ENCODE results near the gene TMEM266. TPM values are rescaled to one million over a fixed set of nuclear protein-coding genes. Genes with fewer than 3 reads are reported as not detected.

The TMEM266 gene
- total RNA-seq, 1 experiment from 2014 or later, result not detected

DNA sequence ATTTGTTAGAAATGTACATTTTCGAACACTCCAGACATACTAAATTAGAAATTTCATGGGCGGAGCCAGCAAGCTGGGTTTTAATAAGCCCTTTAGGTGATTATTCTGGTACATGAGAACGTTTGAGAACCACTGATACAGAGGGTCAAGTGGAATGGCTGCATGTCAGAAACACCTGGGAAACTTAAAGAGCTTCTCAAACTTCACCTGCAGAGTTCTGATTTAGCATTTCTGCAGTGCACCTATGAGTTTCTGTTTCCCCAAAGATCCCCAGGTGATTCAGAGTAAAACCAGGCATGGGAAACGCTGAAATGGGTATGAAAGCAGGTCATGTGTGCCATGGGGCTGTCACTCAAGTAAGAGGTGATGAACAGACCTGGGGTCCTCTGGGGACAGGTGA, 68.1 kb downstream of the TMEM266 start:
- no peak for DNase-seq (ENCODE audit: low read depth)

DNA sequence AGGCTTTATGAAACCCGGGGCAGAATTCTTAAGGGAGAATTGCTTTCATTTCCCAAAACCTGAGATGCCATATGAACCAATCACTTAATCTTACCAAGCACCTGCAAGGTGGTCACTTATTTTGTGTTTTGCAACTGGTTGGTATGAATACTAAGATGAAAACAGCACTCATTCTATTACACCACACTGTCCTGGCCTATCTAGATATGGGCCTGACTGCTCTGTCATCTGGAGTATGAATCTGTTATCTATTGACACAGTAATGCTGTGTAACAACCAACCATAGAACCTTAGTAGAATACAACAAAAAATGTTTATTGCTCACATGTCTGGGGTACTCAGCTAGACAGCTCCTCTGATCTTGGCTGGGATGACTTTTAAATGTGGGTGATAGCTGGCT, 74.8 kb downstream of the TMEM266 start:
- DNase-seq (ENCODE audit: low read depth), result no peak

- no peak for DNase-seq (ENCODE audit: low read depth)
Observed at GRCh38 chr15:76135516-76135915, 75.7 kb downstream of the TMEM266 start.

DNA sequence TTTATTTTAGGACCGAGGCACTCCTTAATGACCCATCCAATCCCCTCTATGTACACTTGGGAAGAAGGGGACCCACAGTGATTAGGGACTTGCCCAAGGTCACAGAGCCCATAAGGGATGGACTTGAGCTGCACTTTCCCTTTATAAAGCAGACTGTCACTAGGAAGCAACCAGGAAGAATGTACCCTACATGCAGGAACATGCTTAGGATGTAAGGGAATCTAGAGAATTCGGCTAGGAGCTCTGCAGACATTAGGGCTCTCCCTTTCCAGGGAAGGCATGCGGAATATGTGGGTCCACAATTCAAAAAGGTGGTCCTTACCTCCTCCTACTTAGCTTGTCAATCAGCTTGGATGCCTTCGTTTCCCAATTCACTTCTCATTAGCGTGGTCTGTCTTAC, 78.7 kb downstream of the TMEM266 start:
- no peak for DNase-seq (ENCODE audit: low read depth)

- peak; percentile 66 for DNase-seq (ENCODE audit: low read depth)
Observed at GRCh38 chr15:76139368-76140073, 79.7 kb downstream of the TMEM266 start.

GRCh38 chr15:76140074-76140464, 80.3 kb downstream of the TMEM266 start:
- no peak for DNase-seq (ENCODE audit: low read depth)

- no peak for DNase-seq (ENCODE audit: low read depth)
Observed at GRCh38 chr15:76146812-76147211, 87.0 kb downstream of the TMEM266 start.

GRCh38 chr15:76147906-76148570, 88.3 kb downstream of the TMEM266 start:
- peak; percentile 21 for DNase-seq (ENCODE audit: low read depth)

DNA sequence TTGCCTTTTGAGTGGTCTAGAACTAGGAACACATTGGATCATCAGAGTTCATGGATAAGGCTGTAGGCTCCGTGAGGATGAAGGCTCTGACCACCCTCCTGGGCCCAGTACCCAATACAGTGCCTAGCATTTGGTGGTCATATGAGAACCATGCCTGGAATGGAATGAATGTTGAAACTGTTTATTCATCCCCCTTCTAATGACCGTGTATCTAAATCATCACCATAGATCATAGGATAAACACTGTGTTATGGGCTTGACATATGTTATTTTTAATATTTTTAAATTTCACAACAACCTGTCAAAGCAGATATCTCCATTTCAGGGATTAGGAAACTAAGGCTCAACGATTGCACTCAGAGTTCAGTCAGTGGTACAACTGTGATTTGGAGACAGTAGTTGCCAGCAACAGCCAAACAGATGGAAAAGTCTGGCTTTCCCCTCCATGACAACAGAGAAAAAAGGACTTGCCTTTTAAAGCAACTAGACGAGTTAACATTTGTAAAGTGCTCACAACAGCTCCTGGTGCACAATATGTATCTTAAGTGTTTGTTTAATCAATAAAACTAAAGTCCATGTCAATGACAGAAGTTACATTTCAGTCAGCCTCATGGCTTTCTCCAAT, 89.6 kb downstream of the TMEM266 start:
- DNase-seq (ENCODE audit: low read depth), result no peak

DNA sequence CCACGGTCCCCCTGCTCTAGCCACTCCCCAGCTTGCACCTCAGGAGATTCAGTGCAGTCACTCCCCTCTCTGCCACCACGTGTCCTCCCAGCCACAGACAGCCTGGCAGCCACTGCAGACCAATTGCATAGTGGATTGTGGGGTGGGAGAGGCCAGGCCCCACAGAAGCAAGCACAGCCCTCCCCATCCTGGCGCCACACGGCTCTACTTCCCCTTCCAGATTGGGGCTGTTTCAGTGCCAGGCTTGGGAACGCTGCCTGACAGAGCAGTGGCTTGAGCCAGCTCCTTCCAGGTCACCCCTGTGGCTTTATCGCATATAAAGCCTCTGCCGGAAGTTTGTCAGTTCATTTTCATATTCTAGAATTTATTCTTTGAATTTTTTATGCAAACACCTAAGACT, 90.7 kb downstream of the TMEM266 start:
- no peak for DNase-seq (ENCODE audit: low read depth)

DNA sequence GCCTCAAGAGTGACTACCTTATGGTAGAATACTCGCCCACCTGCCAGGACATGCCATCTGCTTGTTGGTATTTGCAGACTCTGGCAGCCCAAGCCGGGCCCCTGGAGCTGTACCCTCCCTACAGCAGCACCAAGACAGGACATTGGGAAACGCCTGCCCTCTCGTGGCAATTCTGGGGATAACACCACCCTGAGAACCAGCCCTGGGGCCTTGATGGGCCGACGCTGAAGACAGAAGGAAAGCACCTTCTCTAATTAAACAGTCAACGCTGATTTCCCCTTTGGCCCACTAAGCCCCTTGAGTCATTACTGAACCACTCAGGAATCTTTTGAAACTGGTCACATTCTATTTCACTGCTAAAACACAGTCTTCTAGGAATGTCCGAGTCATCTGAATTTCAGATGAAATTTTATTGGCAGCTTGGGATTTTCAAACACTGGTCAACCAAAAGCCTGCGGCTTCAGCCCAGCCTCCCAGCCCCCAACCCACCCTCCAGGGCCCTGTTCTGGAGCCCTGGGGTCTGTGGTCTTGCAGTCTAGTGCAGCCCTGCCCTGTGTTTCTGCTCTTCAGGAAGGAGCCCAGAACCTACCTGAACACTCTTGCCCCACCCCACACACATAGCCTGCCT, 91.3 kb downstream of the TMEM266 start:
- peak; percentile 66 for DNase-seq (ENCODE audit: low read depth)

GRCh38 chr15:76151599-76151974, 91.8 kb downstream of the TMEM266 start:
- no peak for DNase-seq (ENCODE audit: low read depth)

DNA sequence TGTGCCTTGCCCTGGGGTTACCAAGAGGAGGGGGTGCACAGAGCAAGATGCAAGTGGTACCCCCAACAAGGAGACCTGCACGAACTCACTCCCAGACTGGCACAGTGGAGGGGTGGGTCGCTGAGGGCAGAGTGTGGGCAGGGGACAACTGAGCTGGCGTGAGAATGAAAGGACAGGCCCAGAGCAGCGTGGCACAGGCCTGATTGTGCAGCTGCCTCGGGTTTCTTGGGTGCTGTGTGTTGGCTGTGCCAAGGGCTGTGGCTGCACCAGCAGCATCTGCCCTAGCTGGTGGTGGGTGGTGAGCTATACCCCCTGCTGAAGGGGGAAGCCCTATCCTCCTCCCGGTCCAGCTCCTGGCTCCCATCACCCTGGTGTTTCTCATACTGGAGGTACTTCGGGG, 92.4 kb downstream of the TMEM266 start:
- DNase-seq (ENCODE audit: low read depth), result no peak

DNA sequence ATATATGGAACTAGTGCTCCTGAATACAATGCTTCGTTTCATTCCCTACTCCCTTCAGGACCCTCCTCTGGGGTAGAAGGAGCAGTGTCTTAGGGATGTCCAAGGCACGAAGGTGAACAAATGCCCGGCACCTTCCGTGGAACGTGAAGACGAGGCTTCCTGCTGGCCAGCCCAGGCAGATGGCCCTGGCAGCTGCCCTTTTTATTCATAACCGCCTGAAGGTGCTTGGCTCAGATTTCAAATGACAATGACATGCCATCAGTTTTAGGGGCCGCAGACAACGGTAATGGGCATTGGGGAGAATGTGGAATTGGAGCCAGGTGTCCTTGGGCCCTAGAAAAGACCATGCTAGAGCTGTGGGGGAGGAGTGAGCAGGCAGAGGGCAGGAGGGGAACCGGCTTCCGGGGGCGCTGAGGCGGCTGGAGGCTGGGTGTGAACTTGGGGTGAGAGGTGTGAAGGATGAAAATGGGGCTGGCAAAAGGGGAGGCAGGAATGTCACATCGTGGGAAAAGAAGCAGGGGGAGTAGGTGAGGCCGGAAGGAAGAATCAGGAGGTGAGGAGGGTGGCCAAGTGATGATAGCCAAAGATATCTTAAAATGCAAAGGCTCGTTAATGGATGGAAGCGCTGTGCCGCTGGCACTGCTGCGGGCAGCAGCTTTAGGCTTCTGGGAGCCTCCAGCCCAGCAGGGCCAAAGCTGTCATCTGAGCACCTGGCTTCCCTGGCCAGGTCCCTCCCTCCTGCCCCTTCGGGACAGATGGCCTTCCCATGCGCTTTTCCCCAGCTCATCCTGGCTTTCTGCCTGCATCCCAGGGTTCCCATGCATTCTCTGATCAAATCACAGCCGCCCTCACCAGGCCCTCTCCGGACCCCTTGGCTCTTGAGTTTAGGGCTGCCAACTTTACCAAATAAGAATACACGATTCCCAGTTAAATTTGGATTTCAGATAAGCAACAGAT, 93.7 kb downstream of the TMEM266 start:
- DNase-seq (ENCODE audit: low read depth), result no peak

GRCh38 chr15:76155731-76156130, 95.9 kb downstream of the TMEM266 start:
- peak; percentile 54 for DNase-seq (ENCODE audit: low read depth)

DNA sequence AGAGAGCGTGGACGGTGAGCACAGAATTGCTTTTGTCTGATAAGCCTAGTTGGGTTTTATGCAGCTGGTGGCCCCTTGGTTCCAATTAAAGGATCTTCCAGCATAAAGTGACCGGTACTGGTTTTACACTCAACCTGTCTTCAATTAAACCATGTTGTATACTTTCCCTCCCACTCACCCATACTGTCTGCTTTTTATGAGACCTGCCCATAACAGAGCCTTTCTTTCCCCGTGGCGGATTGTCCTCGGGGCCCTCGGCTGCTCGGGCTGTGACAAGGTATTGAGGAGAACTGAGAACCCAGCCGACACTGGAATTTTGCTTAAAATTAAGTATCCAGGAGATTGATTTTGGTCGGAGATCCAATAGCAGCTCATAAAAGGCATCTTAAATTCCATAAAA, 98.4 kb downstream of the TMEM266 start:
- no peak for DNase-seq (ENCODE audit: low read depth)

DNA sequence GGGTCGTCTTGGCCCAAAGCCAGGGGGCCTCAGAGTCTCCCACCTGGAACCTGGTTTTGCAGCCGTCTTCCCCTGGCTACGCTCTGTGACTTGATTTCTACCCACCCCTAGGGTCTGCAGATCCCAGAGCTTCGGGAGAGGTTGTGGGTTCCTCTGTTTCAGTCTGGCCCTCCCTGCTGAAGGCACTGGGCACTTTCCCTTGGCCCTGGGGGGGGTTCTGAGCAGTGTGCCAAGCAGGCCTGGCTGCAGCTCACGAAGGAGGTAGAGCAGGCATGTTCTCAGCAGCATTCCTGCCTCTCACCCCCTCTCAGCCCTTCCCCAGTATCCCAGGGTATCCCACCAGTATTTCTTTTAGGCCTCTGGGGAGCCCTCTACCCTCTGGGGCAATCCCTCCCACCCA, 99.0 kb downstream of the TMEM266 start:
- no peak for DNase-seq (ENCODE audit: low read depth)

GRCh38 chr15:76159282-76159681, 99.5 kb downstream of the TMEM266 start:
- no peak for DNase-seq (ENCODE audit: low read depth)

DNA sequence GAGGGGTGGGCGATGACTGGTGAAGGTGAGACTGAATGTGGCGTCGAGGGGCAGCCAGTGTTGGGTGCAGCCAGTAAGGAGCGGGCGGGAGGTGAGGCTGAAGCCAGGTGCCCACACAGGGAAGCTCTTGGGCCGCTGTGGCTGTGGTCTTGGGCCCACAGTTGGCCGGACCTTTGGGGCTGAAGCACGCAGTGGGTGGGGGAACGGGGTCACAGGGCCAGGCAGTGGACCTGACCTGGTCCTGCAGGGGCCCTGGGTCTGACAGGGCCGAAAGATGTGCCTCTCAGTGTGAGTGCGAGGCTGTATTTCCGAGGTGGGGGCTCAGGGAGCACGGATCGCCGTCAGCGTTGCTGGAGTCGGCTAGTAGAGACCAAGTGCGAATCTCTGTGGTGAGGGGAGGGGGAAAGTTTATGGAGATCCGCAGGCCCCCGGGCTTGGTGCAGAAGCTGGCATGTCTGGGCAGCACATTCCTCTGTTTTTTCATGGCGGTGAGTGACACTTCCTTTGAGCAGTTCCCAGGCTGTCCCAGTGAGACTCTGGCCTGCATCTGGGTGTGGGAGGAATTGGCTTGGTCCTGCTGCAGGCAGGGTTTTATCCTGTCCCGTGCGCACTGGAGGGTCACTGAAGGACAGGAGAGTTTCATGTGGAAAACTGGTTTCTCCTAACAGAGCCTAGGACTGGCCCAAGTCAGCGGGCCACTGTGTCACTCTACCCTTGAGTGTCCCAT, 100.8 kb downstream of the TMEM266 start:
- no peak for DNase-seq (ENCODE audit: low read depth)

DNA sequence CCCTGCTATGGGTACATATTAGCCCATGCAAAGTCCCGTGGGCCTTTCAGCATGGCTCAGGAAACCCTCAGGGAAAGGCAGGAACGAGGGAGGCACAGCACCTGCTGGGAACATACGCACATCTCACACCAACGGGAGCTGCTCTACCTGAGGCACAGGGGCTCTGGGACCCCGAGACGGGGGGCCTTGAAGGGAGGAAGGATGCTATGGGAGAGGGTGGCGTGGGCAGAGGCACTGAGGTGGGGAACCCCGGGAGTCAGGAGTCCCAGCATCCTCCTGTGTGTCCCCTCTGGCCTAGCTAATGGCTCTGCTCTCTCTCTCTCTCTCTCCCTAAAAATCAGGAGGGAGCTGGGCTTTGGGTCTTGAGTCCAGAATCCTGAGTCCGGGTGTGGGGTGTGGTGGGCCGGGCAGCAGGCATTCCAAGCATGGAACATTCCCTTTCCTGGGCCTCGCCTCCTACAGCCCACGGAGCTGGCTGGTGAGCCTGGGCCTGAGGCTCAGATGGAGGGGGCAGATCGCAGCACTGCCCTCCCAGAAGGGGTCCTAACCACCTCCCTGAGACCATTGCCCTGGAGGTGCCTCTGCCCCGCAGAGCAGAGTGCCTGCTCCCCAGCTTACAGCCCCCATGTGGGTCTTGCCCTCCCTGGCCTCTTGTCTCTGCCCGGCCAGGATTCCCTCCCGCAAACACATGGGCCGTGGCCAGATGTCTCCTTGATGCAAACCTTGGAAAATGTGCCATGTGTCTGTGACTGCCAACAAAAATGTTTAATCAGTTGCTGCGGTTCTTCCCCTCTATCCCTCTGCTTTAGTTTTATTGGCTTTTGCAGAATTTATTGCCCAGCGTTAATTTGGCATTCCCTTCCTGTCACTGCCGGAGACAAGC, 101.6 kb downstream of the TMEM266 start:
- DNase-seq (ENCODE audit: low read depth), result no peak

Data from RPMI7951 (cell line).